BLaER1 (cell line): ENCODE results near the gene SPATA2.
A peak's percentile ranks its signal among the peaks of the same experiment; 100 is the strongest.
"Not testable (repeated sequence)": the region's sequence is repeated elsewhere in the genome, so short reads cannot be mapped to it uniquely, and the experiment has no call there.

Experiments
- H3K27ac ChIP-seq: shearing (Covaris generic); formaldehyde crosslinking; 2 replicates; pipeline ENCODE4 v1.8.1; 2022
- H3K27me3 ChIP-seq: shearing (Covaris generic); formaldehyde crosslinking; 2 replicates; pipeline ENCODE4 v1.8.1; 2022
- H3K36me3 ChIP-seq: shearing (Covaris generic); formaldehyde crosslinking; 2 replicates; pipeline ENCODE4 v1.8.1; 2022
- H3K4me1 ChIP-seq: shearing (Covaris generic); formaldehyde crosslinking; 2 replicates; pipeline ENCODE4 v1.8.1; 2022
- H3K4me2 ChIP-seq: shearing (Covaris generic); formaldehyde crosslinking; 2 replicates; pipeline ENCODE4 v1.8.1; 2022
- H3K4me3 ChIP-seq: shearing (Covaris generic); formaldehyde crosslinking; 2 replicates; pipeline ENCODE4 v1.8.1; 2022
- H3K9ac ChIP-seq: shearing (Covaris generic); formaldehyde crosslinking; 2 replicates; pipeline ENCODE4 v1.8.1; 2022
- H3K9me3 ChIP-seq: shearing (Covaris generic); formaldehyde crosslinking; 2 replicates; pipeline ENCODE4 v1.8.1; 2022
- H4K20me1 ChIP-seq: shearing (Covaris generic); formaldehyde crosslinking; 2 replicates; pipeline ENCODE4 v1.8.1; 2022
- Cebpa-rat ChIP-seq: shearing (Covaris generic); IDR thresholded peaks from 2 replicates; pipeline ENCODE4 v1.8.1; 2022

SPATA2 gene

GRCh38 chr20:49915380-49916145 is at the start of gene SPATA2:
SPATA2 (minus strand) TSS chr20:49915529; CDS start chr20:49908490, 7,039 bp downstream.
- peaks cover 47% of the 10 kb centered on the region for H4K20me1 ChIP-seq
- H3K36me3 ChIP-seq: peaks cover 20% of the 10 kb centered on the region
- H3K4me3 ChIP-seq: peak within 1 kb of the TSS; percentile 98
- H3K27me3 ChIP-seq: no peaks in the 10 kb centered on the region
- H3K9ac ChIP-seq: peak within 1 kb of the TSS; percentile 96
- H3K4me2 ChIP-seq: peak within 1 kb of the TSS; percentile 99
- TF ChIP-seq Cebpa-rat: no peak
- no peaks in the 10 kb centered on the region for H3K9me3 ChIP-seq
- peak within 1 kb of the TSS; percentile 99 for H3K27ac ChIP-seq
- peaks cover 25% of the 10 kb centered on the region for H3K4me1 ChIP-seq

- TF ChIP-seq Cebpa-rat: no peak
- Histone ChIP-seq H3K9me3 (no peaks in the 10 kb centered on the region), H3K27me3 (no peaks in the 10 kb centered on the region), H3K27ac (no peak overlapping the region), H3K4me1 (no peaks in the 10 kb centered on the region), H3K4me3 (no peak overlapping the region), H4K20me1 (no peaks in the 10 kb centered on the region), H3K4me2 (no peak overlapping the region), H3K9ac (no peak overlapping the region), H3K36me3 (peaks cover 69% of the 10 kb centered on the region)
Observed at GRCh38 chr20:49961413-49961812, 46.1 kb upstream of the SPATA2 start.

GRCh38 chr20:49957089-49957938 is 42.0 kb upstream of the SPATA2 start:
- H3K4me1 ChIP-seq, H3K4me2 ChIP-seq, H3K9me3 ChIP-seq, H3K27me3 ChIP-seq, H3K4me3 ChIP-seq, H3K27ac ChIP-seq, H3K9ac ChIP-seq: not testable (repeated sequence)
- H3K36me3 ChIP-seq: peaks cover 84% of the 10 kb centered on the region
- peaks cover 18% of the 10 kb centered on the region for H4K20me1 ChIP-seq

GRCh38 chr20:49956689-49957088 is 41.4 kb upstream of the SPATA2 start:
- Histone ChIP-seq H4K20me1 (peaks cover 24% of the 10 kb centered on the region), H3K4me1 (no peaks in the 10 kb centered on the region), H3K9me3 (no peaks in the 10 kb centered on the region), H3K9ac (no peak overlapping the region), H3K36me3 (peaks cover 87% of the 10 kb centered on the region), H3K4me3 (no peak overlapping the region), H3K27ac (no peak overlapping the region), H3K4me2 (no peak overlapping the region), H3K27me3 (no peaks in the 10 kb centered on the region)
- no peak for TF ChIP-seq Cebpa-rat

- H3K9ac ChIP-seq, H3K9me3 ChIP-seq, H3K27me3 ChIP-seq, H3K27ac ChIP-seq, H3K4me2 ChIP-seq, H3K4me3 ChIP-seq, H3K4me1 ChIP-seq: not testable (repeated sequence)
- Histone ChIP-seq H4K20me1 (peaks cover 32% of the 10 kb centered on the region), H3K36me3 (peaks cover 95% of the 10 kb centered on the region)
Observed at GRCh38 chr20:49955830-49956396, 40.6 kb upstream of the SPATA2 start.

GRCh38 chr20:49955167-49955566 is 39.8 kb upstream of the SPATA2 start:
- Histone ChIP-seq H3K36me3 (peaks cover 99% of the 10 kb centered on the region), H3K9me3 (no peaks in the 10 kb centered on the region), H3K4me1 (no peaks in the 10 kb centered on the region), H3K4me3 (no peak overlapping the region), H4K20me1 (peaks cover 37% of the 10 kb centered on the region), H3K9ac (no peak overlapping the region), H3K27me3 (no peaks in the 10 kb centered on the region), H3K4me2 (no peak overlapping the region), H3K27ac (no peak overlapping the region)
- TF ChIP-seq Cebpa-rat: no peak

- Histone ChIP-seq H3K9me3 (no peaks in the 10 kb centered on the region), H4K20me1 (peaks cover 68% of the 10 kb centered on the region), H3K4me2 (no peak overlapping the region), H3K27me3 (no peaks in the 10 kb centered on the region), H3K9ac (no peak overlapping the region), H3K4me3 (no peak overlapping the region), H3K4me1 (no peaks in the 10 kb centered on the region), H3K27ac (no peak overlapping the region), H3K36me3 (peaks cover 99% of the 10 kb centered on the region)
- TF ChIP-seq Cebpa-rat: no peak
Observed at GRCh38 chr20:49951151-49951550, 35.8 kb upstream of the SPATA2 start.

- Histone ChIP-seq H3K4me3 (no peak overlapping the region), H3K9ac (no peak overlapping the region), H4K20me1 (peaks cover 83% of the 10 kb centered on the region), H3K27ac (no peak overlapping the region), H3K9me3 (no peaks in the 10 kb centered on the region), H3K4me2 (no peak overlapping the region), H3K36me3 (peaks cover 99% of the 10 kb centered on the region), H3K27me3 (no peaks in the 10 kb centered on the region), H3K4me1 (no peaks in the 10 kb centered on the region)
- no peak for TF ChIP-seq Cebpa-rat
Observed at GRCh38 chr20:49948809-49949507, 33.6 kb upstream of the SPATA2 start.

- Histone ChIP-seq H4K20me1 (peaks cover 87% of the 10 kb centered on the region), H3K27ac (no peak overlapping the region), H3K4me3 (no peak overlapping the region), H3K4me1 (no peaks in the 10 kb centered on the region), H3K36me3 (peaks cover 99% of the 10 kb centered on the region), H3K4me2 (no peak overlapping the region), H3K9ac (no peak overlapping the region), H3K27me3 (no peaks in the 10 kb centered on the region), H3K9me3 (no peaks in the 10 kb centered on the region)
- TF ChIP-seq Cebpa-rat: no peak
Observed at GRCh38 chr20:49948178-49948577, 32.8 kb upstream of the SPATA2 start.
